Right lobe of liver (tissue), 4 donors: ENCODE results near the gene KASH5.

Experiments used
- CTCF ChIP-seq, 4 donors: fragments of 200-600 bp in 3 of 4; fragments of 450-650 bp in 1 of 4; IDR thresholded peaks; one replicate each; pipeline versions ENCODE4 v1.5.1 to v1.8.0; 2016 to 2022; ENCODE audit warnings: antibody characterized with exemption in 4 of 4, mild to moderate bottlenecking in 2 of 4
- POLR2A ChIP-seq: fragments of 450-650 bp; IDR thresholded peaks from one replicate; pipeline ENCODE4 v1.6.1; 2017; ENCODE audit warnings: antibody characterized with exemption, mild to moderate bottlenecking
- donor health status: DM: no; HTN: no; CAD: no.
- donor health status: DM: no; HTN: no; CAD: no.
- donor health status: DM: no; HTN: yes; CAD: no.

- TF ChIP-seq CTCF (IDR thresholded peaks at IDR 0.05) = no peak
- no peak for TF ChIP-seq POLR2A
These were observed 25.2 kb upstream of the KASH5 start for GRCh38 chr19:49362929-49363267.
